GM13977 (cell line): ENCODE measurements around the gene PIPOX.

ENCODE experiments used
- DNase-seq: peaks from one replicate; pipeline ENCODE4 v3.0.0; 2012; ENCODE audit warnings: low spot score
- in situ Hi-C: fragments of 300-500 bp; cut with MboI; formaldehyde crosslinking; loops from one replicate; pipeline ENCODE4 v1.12.0; 2022; ENCODE audit warnings: low sequenced_read_pairs, low pct_unique_long_range_greater_than_20kb, mixed read lengths, inconsistent platforms; ENCODE audit not compliant: unreplicated experiment
- TF ChIP-seq, protein P1 (sequence below): IDR thresholded peaks from 2 replicates; pipeline ENCODE4 v1.5.1; 2012; ENCODE audit warnings: mild to moderate bottlenecking, control low read depth; ENCODE audit not compliant: insufficient read depth; ENCODE audit errors: extremely low read depth, missing control alignments

PIPOX gene

DNA sequence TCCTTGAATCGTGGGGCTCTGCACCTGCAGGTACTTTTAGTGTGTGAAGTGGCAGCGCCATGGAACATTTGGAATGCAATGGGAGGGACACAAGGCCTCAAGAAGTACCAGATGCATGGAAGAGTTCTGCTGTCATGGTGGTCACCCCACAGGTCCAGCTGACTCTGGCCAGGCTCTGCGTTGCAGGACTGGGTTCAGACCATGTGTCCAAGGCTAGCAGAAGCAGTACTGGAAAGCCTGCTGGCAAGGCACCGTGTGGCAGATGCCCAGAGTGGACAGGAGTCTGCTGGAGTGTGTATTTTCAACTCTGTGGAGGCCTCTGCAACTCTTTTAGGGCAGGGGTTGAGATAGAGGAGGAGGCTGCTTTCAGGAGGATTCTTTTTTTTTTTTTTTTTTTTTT, 2.1 kb downstream of the PIPOX start:
- DNase-seq, result no peak
- in situ Hi-C loops, result no loop called here
- TF ChIP-seq, protein P1, sequence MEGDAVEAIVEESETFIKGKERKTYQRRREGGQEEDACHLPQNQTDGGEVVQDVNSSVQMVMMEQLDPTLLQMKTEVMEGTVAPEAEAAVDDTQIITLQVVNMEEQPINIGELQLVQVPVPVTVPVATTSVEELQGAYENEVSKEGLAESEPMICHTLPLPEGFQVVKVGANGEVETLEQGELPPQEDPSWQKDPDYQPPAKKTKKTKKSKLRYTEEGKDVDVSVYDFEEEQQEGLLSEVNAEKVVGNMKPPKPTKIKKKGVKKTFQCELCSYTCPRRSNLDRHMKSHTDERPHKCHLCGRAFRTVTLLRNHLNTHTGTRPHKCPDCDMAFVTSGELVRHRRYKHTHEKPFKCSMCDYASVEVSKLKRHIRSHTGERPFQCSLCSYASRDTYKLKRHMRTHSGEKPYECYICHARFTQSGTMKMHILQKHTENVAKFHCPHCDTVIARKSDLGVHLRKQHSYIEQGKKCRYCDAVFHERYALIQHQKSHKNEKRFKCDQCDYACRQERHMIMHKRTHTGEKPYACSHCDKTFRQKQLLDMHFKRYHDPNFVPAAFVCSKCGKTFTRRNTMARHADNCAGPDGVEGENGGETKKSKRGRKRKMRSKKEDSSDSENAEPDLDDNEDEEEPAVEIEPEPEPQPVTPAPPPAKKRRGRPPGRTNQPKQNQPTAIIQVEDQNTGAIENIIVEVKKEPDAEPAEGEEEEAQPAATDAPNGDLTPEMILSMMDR, result no peak

DNA sequence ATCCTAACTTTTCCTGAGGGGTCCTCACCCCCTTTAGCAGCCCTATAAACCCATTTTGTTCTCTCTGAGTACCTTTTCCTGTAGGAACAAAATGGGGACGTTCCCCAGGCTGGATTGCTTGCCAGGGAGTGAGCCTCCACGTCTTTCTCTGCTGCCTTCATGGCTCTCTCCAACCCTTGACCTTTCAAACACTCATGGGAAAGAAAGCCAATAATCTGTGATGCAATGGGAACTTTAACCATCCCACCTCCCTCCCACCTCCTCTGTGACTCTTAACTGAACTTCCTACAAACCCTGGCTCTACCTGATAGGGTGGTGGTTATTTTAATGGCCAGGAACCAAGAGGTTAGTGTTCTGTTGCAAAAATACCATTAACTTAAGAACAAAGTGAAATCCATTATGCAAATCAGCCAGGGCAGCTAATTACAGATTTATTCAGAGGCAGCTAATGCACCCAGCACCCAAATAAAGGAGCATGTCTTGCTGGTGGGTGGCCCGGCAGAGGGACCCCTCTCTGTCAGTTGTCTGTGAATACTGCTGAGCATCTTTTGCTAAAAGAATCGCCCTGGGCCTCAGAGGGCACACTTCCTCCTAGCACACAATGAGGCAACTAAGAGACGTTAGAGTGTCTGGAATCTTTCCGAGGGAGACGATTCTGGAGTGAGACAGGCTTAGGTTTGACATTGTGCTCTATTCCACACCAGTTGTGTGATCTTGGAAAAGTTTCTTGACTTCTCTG, 3.0 kb downstream of the PIPOX start:
- TF ChIP-seq, protein P1, result no peak
- in situ Hi-C loops, result no loop called here
- no peak for DNase-seq

DNA sequence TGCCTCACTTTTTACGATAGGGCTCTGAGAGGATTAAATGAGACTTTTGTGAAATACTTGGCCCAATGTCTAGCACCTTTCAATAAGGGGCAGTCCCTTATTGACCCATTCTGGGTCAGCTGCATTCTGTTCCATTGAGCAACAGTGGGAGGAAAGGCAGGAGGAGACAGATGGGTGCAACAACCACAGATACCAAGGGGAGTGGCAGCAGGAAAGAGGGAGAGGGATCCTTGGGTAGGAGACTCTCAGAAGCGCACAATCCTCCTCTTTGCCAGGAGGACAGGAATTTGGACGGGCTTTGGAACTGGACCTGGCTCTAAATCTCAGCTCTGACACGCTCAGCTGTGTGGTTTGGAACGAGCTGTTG, 3.5 kb downstream of the PIPOX start:
- TF ChIP-seq, protein P1, result no peak
- DNase-seq, result no peak
- in situ Hi-C loops, result no loop called here

DNA sequence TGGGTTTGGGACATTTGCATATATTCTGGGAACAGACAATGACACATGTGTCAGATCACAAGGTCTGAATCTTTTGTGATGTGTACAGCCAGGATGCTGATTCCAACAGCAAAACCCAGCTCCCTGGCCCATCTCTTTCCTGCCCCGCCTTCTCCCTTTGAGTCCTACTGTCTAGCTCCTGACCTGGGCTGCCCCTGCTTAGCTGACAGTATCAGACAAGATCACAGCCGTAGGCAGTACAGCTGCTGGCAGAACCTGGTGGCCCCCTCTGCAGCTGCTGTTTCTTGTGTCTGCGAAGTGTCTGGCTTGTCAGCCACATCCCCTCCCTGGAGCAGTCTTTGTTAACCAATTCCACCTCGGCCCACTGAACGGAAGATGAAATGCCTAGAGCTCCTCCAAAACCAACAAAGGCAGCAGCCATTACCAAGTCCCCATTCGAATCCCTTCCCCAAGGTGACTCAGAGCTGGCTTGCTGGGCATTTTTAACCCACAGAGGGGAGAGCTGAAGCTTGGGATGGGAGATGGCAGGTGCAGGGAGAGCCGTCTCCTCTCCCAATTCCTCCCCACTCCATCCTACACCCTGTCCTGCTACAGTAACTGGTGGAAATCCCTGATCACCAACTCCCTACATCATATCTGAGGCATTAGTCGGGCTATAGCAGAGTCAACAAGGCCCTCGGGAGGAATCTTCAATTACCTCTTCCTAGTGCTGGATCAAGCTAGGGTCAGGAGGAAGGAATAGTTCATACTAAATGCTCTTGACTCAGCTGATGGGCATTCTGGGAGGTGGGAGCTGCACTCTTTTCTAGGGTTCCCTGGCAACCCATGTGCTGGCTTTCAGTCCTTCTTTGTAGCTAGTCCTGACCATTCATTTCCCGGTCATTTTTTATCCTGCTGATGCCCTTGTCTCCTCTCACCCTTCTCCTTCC, 5.8 kb downstream of the PIPOX start:
- in situ Hi-C loops, result no loop called here
- no peak for DNase-seq

DNA sequence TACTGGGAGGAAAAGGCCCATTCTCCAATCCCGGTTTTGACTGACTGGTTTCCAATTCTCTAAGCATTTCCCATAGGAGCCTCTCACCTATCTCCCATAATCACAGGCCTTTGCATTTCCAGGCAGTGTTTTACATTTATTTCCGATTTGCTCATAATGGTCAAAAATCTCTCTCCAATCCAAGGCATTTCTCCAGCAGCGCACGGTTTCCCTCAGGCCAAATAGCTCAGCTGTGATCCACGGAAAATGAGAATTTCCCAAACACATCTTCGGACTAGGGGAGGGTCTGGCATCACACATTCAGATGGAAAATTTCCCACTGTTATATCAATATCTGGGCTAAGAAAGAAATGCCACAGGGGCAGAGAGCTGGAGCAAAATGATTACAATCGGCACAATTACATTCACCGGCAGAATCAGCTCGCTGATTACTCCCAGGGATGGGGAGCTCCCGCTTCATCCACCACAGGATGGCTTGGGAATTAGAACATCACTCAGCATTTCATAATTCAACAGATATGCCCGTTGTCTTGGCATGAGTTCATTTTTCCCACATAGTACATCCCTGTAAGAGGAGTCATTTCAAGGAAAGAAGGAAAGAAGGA, 6.7 kb downstream of the PIPOX start:
- in situ Hi-C loops, result no loop called here

More for the DNA sequence above, 5.8 kb downstream of the PIPOX start:
- TF ChIP-seq, protein P1, result no peak

DNA sequence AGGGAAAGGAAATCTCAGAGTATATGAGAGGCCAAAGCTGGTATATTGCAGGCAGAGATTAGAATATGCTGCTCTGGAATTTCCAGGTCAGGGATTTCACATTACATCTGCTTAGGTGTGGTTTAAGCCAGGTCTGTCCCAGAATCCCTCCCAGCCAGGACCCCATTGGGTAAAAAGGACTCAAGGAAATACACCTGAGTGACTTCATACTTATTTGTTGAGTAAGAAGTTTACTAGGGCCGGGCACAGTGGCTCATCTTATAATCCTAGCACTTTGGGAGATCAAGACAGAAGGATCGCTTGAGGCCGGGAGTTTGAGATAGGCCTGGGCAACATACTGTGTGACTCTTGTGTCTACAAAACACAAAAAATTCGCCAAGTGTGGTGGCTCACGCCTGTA, 7.2 kb downstream of the PIPOX start:
- in situ Hi-C loops, result no loop called here
- no peak for DNase-seq
- TF ChIP-seq, protein P1, result no peak

More for the DNA sequence above, 6.7 kb downstream of the PIPOX start:
- no peak for DNase-seq
- TF ChIP-seq, protein P1, result no peak
